Measurements from ENCODE around the gene IQSEC3. TPM values are rescaled to one million over a fixed set of nuclear protein-coding genes. Genes with fewer than 3 reads are reported as not detected.

The IQSEC3 gene
- total and polyA plus RNA-seq, 4 donors, result 0.29 to 7.5 (median 1.5) TPM

- Histone ChIP-seq H3K9ac (ENCODE audit: insufficient read depth in 1 of 2, low read length in 2 of 2) (no peak overlapping the region), H3K4me3 (no peak overlapping the region), H3K4me1 (ENCODE audit: control insufficient read depth in 5 of 5, insufficient read depth in 5 of 5, low read length in 5 of 5) (peaks cover 0 to 19% (median 2%) of the 10 kb centered on the region in 5 donors), H3K9me3 (ENCODE audit: control insufficient read depth in 4 of 4, insufficient read depth in 3 of 4, low read length in 3 of 4) (no peaks in the 10 kb centered on the region), H3K27ac (ENCODE audit: low read depth in 1 of 2, low read length in 1 of 2) (no peak overlapping the region), H3K27me3 (ENCODE audit: control insufficient read depth in 3 of 3, insufficient read depth in 3 of 3, low read length in 2 of 3) (peaks cover 0 to 3% (median 2%) of the 10 kb centered on the region in 3 donors), H3K36me3 (ENCODE audit: control insufficient read depth in 4 of 4, insufficient read depth in 4 of 4, low read length in 4 of 4) (no peaks in the 10 kb centered on the region)
- ATAC-seq (ENCODE audit: insufficient read depth, low FRiP score) (no peak), DNase-seq (no peak)
- 75 to 86% methylated on average over 3 of the region's 3 CpGs for WGBS, 2 donors
- TF ChIP-seq, protein P1, sequence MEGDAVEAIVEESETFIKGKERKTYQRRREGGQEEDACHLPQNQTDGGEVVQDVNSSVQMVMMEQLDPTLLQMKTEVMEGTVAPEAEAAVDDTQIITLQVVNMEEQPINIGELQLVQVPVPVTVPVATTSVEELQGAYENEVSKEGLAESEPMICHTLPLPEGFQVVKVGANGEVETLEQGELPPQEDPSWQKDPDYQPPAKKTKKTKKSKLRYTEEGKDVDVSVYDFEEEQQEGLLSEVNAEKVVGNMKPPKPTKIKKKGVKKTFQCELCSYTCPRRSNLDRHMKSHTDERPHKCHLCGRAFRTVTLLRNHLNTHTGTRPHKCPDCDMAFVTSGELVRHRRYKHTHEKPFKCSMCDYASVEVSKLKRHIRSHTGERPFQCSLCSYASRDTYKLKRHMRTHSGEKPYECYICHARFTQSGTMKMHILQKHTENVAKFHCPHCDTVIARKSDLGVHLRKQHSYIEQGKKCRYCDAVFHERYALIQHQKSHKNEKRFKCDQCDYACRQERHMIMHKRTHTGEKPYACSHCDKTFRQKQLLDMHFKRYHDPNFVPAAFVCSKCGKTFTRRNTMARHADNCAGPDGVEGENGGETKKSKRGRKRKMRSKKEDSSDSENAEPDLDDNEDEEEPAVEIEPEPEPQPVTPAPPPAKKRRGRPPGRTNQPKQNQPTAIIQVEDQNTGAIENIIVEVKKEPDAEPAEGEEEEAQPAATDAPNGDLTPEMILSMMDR (IDR thresholded peaks at IDR 0.05; ENCODE audit: control extremely low read depth, extremely low read depth), result no peak
Measured at GRCh38 chr12:197347-197746, 130.8 kb downstream of the IQSEC3 start.

DNA sequence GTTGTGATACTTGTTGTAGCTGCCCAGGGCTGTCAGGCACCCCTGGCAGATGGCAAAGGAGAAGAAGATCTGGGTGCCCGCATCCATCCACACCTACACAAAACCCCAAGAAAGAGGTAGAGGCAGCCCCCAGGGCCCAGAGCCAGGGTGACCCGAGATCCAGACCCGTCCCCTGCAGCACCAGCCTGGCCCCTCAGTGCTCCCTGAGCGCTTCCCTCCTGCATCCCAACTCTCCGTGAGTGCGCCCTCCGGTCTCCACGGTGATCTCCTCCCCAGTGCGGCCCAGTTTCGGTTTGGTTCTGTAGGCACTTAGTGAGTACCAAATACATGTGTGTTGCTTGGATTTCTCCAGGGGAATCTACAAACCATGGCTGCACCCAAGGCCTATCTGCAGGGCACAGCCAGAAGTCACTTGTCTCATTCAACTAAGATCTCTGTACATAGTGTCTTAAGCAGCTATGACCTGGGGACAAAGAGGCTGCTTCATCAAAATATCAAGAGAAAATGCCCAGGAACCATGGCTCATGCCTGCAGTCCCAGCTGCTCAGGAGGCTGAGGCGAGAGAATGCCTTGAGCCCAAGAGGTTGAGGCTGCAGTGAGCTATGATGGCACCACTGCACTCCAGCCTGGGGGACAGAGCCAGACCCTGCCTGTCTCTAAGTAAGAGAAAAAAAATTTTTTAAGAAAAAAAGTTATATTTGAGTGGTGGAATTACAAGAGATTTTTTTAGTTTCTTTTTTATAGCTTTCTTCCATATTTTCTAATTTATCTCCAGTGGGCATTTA lies 131.5 kb downstream of the IQSEC3 start:
- peaks cover 0 to 16% (median 2%) of the 10 kb centered on the region in 5 donors for H3K4me1 ChIP-seq (ENCODE audit: control insufficient read depth in 5 of 5, insufficient read depth in 5 of 5, low read length in 5 of 5)
- no peaks in the 10 kb centered on the region for H3K36me3 ChIP-seq (ENCODE audit: control insufficient read depth in 4 of 4, insufficient read depth in 4 of 4, low read length in 4 of 4)
- WGBS, 2 donors, result 91 to 96% methylated on average over 11 of the region's 11 CpGs
- TF ChIP-seq, protein P1 (IDR thresholded peaks at IDR 0.05; ENCODE audit: control extremely low read depth, extremely low read depth), result no peak
- no peak overlapping the region for H3K9ac ChIP-seq (ENCODE audit: insufficient read depth in 1 of 2, low read length in 2 of 2)
- no peak for ATAC-seq (ENCODE audit: insufficient read depth, low FRiP score)
- H3K9me3 ChIP-seq (ENCODE audit: control insufficient read depth in 4 of 4, insufficient read depth in 3 of 4, low read length in 3 of 4), result no peaks in the 10 kb centered on the region
- H3K4me3 ChIP-seq, result no peak overlapping the region
- H3K27me3 ChIP-seq (ENCODE audit: control insufficient read depth in 3 of 3, insufficient read depth in 3 of 3, low read length in 2 of 3), result peaks cover 0 to 3% (median 2%) of the 10 kb centered on the region in 3 donors
- no peak overlapping the region for H3K27ac ChIP-seq (ENCODE audit: low read depth in 1 of 2, low read length in 1 of 2)
- DNase-seq, result no peak

DNA sequence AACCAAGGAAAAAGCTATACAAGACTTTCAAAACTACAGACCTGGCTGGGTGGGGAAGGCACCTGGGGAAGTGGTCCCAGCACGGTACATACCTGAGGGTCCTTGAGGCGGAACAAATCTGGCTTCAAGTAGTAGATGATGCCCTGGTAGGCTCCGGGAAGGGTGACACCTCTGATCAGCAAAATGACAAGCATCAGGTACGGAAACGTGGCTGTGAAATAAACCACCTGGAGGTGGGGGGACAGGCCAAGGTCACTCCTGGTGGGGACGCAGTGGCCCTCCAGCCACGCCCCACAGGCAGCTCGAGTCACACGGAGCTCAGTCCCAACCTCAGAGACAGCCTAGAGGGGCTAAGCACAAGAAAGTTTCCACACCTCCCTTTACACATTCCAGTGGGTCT lies 132.1 kb downstream of the IQSEC3 start:
- H3K4me3 ChIP-seq, result no peak overlapping the region
- no peak overlapping the region for H3K27ac ChIP-seq (ENCODE audit: low read depth in 1 of 2, low read length in 1 of 2)
- 58 to 73% methylated on average over 9 of the region's 9 CpGs for WGBS, 2 donors
- no peaks in the 10 kb centered on the region for H3K36me3 ChIP-seq (ENCODE audit: control insufficient read depth in 4 of 4, insufficient read depth in 4 of 4, low read length in 4 of 4)
- ATAC-seq (ENCODE audit: insufficient read depth, low FRiP score) (no peak), DNase-seq (no peak)
- peaks cover 0 to 3% (median 2%) of the 10 kb centered on the region in 3 donors for H3K27me3 ChIP-seq (ENCODE audit: control insufficient read depth in 3 of 3, insufficient read depth in 3 of 3, low read length in 2 of 3)
- TF ChIP-seq, protein P1 (IDR thresholded peaks at IDR 0.05; ENCODE audit: control extremely low read depth, extremely low read depth), result no peak
- peaks cover 0 to 13% (median 2%) of the 10 kb centered on the region in 5 donors for H3K4me1 ChIP-seq (ENCODE audit: control insufficient read depth in 5 of 5, insufficient read depth in 5 of 5, low read length in 5 of 5)
- H3K9me3 ChIP-seq (ENCODE audit: control insufficient read depth in 4 of 4, insufficient read depth in 3 of 4, low read length in 3 of 4), result no peaks in the 10 kb centered on the region
- H3K9ac ChIP-seq (ENCODE audit: insufficient read depth in 1 of 2, low read length in 2 of 2), result no peak overlapping the region
